Fibroblast of mammary gland (primary cell): ENCODE data around the gene FREM1.

Source experiments
- DNase-seq: peaks from one replicate; pipeline ENCODE4 v3.0.0-alpha.2; 2010; ENCODE audit warnings: low read depth
- H3K4me3 ChIP-seq: 2 replicates; pipeline ENCODE4 v1.5.1; 2011; ENCODE audit warnings: low read depth, mild to moderate bottlenecking, low read length, moderate library complexity; ENCODE audit not compliant: control insufficient read depth
- CTCF ChIP-seq: conservative IDR thresholded peaks from 2 replicates; pipeline ENCODE4 v1.5.1; 2011; ENCODE audit warnings: low read depth, low read length, inconsistent platforms; ENCODE audit not compliant: control insufficient read depth, insufficient read depth

FREM1 gene

GRCh38 chr9:14831074-14831473 lies 79.2 kb downstream of the FREM1 start:
- H3K4me3 ChIP-seq = no peak overlapping the region
- DNase-seq = no peak
- no peak for TF ChIP-seq CTCF

GRCh38 chr9:14830057-14830456 lies 80.2 kb downstream of the FREM1 start:
- no peak for TF ChIP-seq CTCF
- no peak overlapping the region for H3K4me3 ChIP-seq

GRCh38 chr9:14829204-14829603 lies 81.0 kb downstream of the FREM1 start:
- no peak overlapping the region for H3K4me3 ChIP-seq
- no peak for DNase-seq
- TF ChIP-seq CTCF = no peak

More at GRCh38 chr9:14830057-14830456, 80.2 kb downstream of the FREM1 start:
- DNase-seq = no peak

- no peak for DNase-seq
- no peak overlapping the region for H3K4me3 ChIP-seq
- no peak for TF ChIP-seq CTCF
Observed at GRCh38 chr9:14827805-14828204, 82.4 kb downstream of the FREM1 start.

GRCh38 chr9:14824481-14824880 lies 85.7 kb downstream of the FREM1 start:
- no peak for TF ChIP-seq CTCF
- H3K4me3 ChIP-seq = no peak overlapping the region
- DNase-seq = no peak

GRCh38 chr9:14823800-14824199 lies 86.4 kb downstream of the FREM1 start:
- no peak for DNase-seq
- TF ChIP-seq CTCF = no peak
- no peak overlapping the region for H3K4me3 ChIP-seq

- TF ChIP-seq CTCF = no peak
- no peak for DNase-seq
- no peak overlapping the region for H3K4me3 ChIP-seq
Observed at GRCh38 chr9:14822666-14823065, 87.6 kb downstream of the FREM1 start.
